Measurements from ENCODE around the gene CLCF1. TPM values are rescaled to one million over a fixed set of nuclear protein-coding genes. Genes with fewer than 3 reads are reported as not detected.
A peak's percentile ranks its signal among the peaks of the same experiment; 100 is the strongest.

The CLCF1 gene
- total RNA-seq, 1 donor = 6.9 TPM

DNA sequence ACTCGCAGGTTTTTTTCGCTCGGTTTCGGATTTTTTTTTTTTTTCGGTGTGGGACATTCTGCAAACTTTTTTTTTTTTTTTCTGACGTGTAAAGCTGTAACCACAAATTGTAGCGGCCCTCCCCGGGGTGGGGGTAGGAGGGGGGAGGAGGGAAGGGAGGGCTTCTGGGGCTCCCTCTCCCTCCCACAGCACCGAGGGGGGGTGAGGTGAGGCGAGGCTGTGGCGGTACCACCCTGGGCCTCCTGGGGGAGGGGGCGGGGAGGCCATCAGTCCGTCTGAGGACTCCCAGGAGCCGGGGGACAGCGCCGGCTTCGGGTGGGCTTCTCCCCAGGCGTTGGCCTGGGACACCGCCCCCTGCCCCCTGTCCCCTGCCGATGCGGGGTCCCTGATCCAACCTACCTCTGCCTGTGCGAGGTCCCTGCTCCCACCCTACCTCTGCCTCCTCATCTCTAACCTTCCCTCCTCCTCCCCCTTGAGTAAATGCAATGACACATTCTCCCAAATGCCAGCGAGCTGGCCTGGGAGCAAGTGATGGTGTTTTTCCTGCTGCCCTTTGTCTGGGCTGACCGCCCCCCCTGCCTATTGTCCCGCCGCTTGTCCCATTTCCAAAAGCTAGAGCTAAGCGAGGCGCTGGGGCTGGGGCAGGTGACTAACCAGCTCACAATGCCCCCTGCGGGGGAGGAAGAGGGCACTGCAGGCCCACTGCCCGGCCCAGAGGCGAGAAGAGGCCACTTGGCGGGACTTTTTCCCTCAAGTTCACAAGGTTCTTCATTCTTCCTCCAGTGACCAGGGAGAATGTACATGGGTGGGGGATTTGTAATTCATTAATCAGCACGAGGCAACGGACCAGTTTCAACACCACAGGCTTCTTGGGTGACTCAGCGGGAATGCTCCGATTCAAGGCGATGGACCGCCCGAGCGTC, 511 bp upstream of the CLCF1 start:
- Histone ChIP-seq H3K9me3 (ENCODE audit: low read depth, low read length) (no peaks in the 10 kb centered on the region), H3K4me2 (ENCODE audit: insufficient read depth, low read length) (peak overlapping the region; percentile 84), H3K4me3 (ENCODE audit: insufficient read depth, low read length) (peak overlapping the region; percentile 85), H3K27me3 (ENCODE audit: insufficient read depth, low read length) (no peaks in the 10 kb centered on the region), H3K36me3 (ENCODE audit: insufficient read depth, low read length) (no peaks in the 10 kb centered on the region), H3K79me2 (ENCODE audit: insufficient read depth, low read length) (peaks cover 40% of the 10 kb centered on the region), H3K27ac (ENCODE audit: low read depth, low read length) (peak overlapping the region; percentile 98), H4K20me1 (ENCODE audit: insufficient read depth, low read length) (peaks cover 29% of the 10 kb centered on the region), H3K4me1 (ENCODE audit: insufficient read depth, low read length) (peaks cover 55% of the 10 kb centered on the region), H2AFZ (ENCODE audit: low read length) (no peak overlapping the region)
- TF ChIP-seq, protein P1, sequence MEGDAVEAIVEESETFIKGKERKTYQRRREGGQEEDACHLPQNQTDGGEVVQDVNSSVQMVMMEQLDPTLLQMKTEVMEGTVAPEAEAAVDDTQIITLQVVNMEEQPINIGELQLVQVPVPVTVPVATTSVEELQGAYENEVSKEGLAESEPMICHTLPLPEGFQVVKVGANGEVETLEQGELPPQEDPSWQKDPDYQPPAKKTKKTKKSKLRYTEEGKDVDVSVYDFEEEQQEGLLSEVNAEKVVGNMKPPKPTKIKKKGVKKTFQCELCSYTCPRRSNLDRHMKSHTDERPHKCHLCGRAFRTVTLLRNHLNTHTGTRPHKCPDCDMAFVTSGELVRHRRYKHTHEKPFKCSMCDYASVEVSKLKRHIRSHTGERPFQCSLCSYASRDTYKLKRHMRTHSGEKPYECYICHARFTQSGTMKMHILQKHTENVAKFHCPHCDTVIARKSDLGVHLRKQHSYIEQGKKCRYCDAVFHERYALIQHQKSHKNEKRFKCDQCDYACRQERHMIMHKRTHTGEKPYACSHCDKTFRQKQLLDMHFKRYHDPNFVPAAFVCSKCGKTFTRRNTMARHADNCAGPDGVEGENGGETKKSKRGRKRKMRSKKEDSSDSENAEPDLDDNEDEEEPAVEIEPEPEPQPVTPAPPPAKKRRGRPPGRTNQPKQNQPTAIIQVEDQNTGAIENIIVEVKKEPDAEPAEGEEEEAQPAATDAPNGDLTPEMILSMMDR (IDR thresholded peaks at IDR 0.05; ENCODE audit: extremely low read depth, low read depth, low read length) = peak; percentile 35
- DNase-seq (ENCODE audit: insufficient read length, low spot score, missing footprints) = peak; percentile 99

GRCh38 chr11:67372321-67372992, 941 bp downstream of the CLCF1 start:
- TF ChIP-seq, protein P1 (IDR thresholded peaks at IDR 0.05; ENCODE audit: extremely low read depth, low read depth, low read length) = no peak
- peak; percentile 81 for DNase-seq (ENCODE audit: insufficient read length, low spot score, missing footprints)
- H4K20me1 ChIP-seq (ENCODE audit: insufficient read depth, low read length) = peaks cover 40% of the 10 kb centered on the region
- H3K4me1 ChIP-seq (ENCODE audit: insufficient read depth, low read length) = peaks cover 67% of the 10 kb centered on the region
- peak overlapping the region; percentile 98 for H3K27ac ChIP-seq (ENCODE audit: low read depth, low read length)
- no peaks in the 10 kb centered on the region for H3K36me3 ChIP-seq (ENCODE audit: insufficient read depth, low read length)
- H2AFZ ChIP-seq (ENCODE audit: low read length) = no peak overlapping the region
- H3K4me3 ChIP-seq (ENCODE audit: insufficient read depth, low read length) = peak overlapping the region; percentile 85
- no peaks in the 10 kb centered on the region for H3K27me3 ChIP-seq (ENCODE audit: insufficient read depth, low read length)
- peaks cover 54% of the 10 kb centered on the region for H3K79me2 ChIP-seq (ENCODE audit: insufficient read depth, low read length)
- no peaks in the 10 kb centered on the region for H3K9me3 ChIP-seq (ENCODE audit: low read depth, low read length)
- peak overlapping the region; percentile 88 for H3K4me2 ChIP-seq (ENCODE audit: insufficient read depth, low read length)

GRCh38 chr11:67371911-67372320, 1.5 kb downstream of the CLCF1 start:
- Histone ChIP-seq H3K79me2 (ENCODE audit: insufficient read depth, low read length) (peaks cover 60% of the 10 kb centered on the region), H3K36me3 (ENCODE audit: insufficient read depth, low read length) (no peaks in the 10 kb centered on the region), H3K4me2 (ENCODE audit: insufficient read depth, low read length) (peak overlapping the region; percentile 88), H3K27me3 (ENCODE audit: insufficient read depth, low read length) (no peaks in the 10 kb centered on the region), H3K4me1 (ENCODE audit: insufficient read depth, low read length) (peaks cover 69% of the 10 kb centered on the region), H3K27ac (ENCODE audit: low read depth, low read length) (peak overlapping the region; percentile 76), H3K4me3 (ENCODE audit: insufficient read depth, low read length) (peak overlapping the region; percentile 85), H2AFZ (ENCODE audit: low read length) (no peak overlapping the region), H4K20me1 (ENCODE audit: insufficient read depth, low read length) (peaks cover 45% of the 10 kb centered on the region), H3K9me3 (ENCODE audit: low read depth, low read length) (no peaks in the 10 kb centered on the region)
- TF ChIP-seq, protein P1 (IDR thresholded peaks at IDR 0.05; ENCODE audit: extremely low read depth, low read depth, low read length) = no peak
- no peak for DNase-seq (ENCODE audit: insufficient read length, low spot score, missing footprints)

Measured in osteoblast (primary cell).